ENCODE data around the gene UBE2F.
A peak's percentile ranks its signal among the peaks of the same experiment; 100 is the strongest.

UBE2F gene
- 12.0 to 12.1 reads per million in 2 donors for total RNA-seq

GRCh38 chr2:237966565-237967462, at the start of gene UBE2F:
TSS of gene UBE2F (plus strand) at chr2:237967014. CDS start at chr2:237973108, 6,094 bp downstream.
- peak; percentile 95 for DNase-seq

- no peak for DNase-seq
These were observed 49.0 kb upstream of the UBE2F start for GRCh38 chr2:237917696-237918374.

- DNase-seq = no peak
These were observed 47.2 kb upstream of the UBE2F start for GRCh38 chr2:237919593-237919992.

GRCh38 chr2:237920673-237921072, 46.1 kb upstream of the UBE2F start:
- no peak for DNase-seq

- DNase-seq = no peak
These were observed 44.8 kb upstream of the UBE2F start for GRCh38 chr2:237921967-237922492.

- DNase-seq = no peak
These were observed 44.0 kb upstream of the UBE2F start for GRCh38 chr2:237922641-237923361.

- DNase-seq = peak; percentile 75
These were observed 43.2 kb upstream of the UBE2F start for GRCh38 chr2:237923481-237924163.

- DNase-seq = no peak
These were observed 42.7 kb upstream of the UBE2F start for GRCh38 chr2:237924164-237924534.

GRCh38 chr2:237927135-237927534, 39.7 kb upstream of the UBE2F start:
- no peak for DNase-seq

- no peak for DNase-seq
These were observed 38.8 kb upstream of the UBE2F start for GRCh38 chr2:237927986-237928385.

GRCh38 chr2:237929979-237930378, 36.8 kb upstream of the UBE2F start:
- no peak for DNase-seq

- no peak for DNase-seq
These were observed 35.6 kb upstream of the UBE2F start for GRCh38 chr2:237931205-237931721.

GRCh38 chr2:237932731-237933131, 34.1 kb upstream of the UBE2F start:
- no peak for DNase-seq

- no peak for DNase-seq
These were observed 32.6 kb upstream of the UBE2F start for GRCh38 chr2:237934186-237934585.

- no peak for DNase-seq
These were observed 30.9 kb upstream of the UBE2F start for GRCh38 chr2:237935740-237936452.

GRCh38 chr2:237939251-237939650, 27.6 kb upstream of the UBE2F start:
- no peak for DNase-seq

- DNase-seq = no peak
These were observed 26.0 kb upstream of the UBE2F start for GRCh38 chr2:237940828-237941227.

GRCh38 chr2:237941239-237941638, 25.6 kb upstream of the UBE2F start:
- DNase-seq = no peak

- DNase-seq = no peak
These were observed 24.3 kb upstream of the UBE2F start for GRCh38 chr2:237942513-237942899.

GRCh38 chr2:237943395-237944094, 23.3 kb upstream of the UBE2F start:
- DNase-seq = no peak

- no peak for DNase-seq
These were observed 22.5 kb upstream of the UBE2F start for GRCh38 chr2:237944302-237944701.

Data from T-helper 9 cell (primary cell).